Lung microvascular endothelial cell (primary cell): Measurements from ENCODE around the gene NIF3L1. TPM values are rescaled to one million over a fixed set of nuclear protein-coding genes. Genes with fewer than 3 reads are reported as not detected.
"Not testable (repeated sequence)": the region's sequence is repeated elsewhere in the genome, so short reads cannot be mapped to it uniquely, and the experiment has no call there.

ENCODE experiments used
- DNase-seq, 2 donors: peaks; one replicate each; pipeline versions ENCODE4 v3.0.0 to v3.0.0-alpha.2; 2010; ENCODE audit warnings: low read depth in 2 of 2
- total RNA-seq: library from RNA; depleted of rRNA; stranded (reverse); fragments of >200 nt; gene quantifications from 2 replicates; pipeline ENCODE4 v1.2.1, GENCODE V29; 2014

The NIF3L1 gene
- total RNA-seq, 1 donor from 2014 or later = 12.9 TPM

- no peak for DNase-seq
Measured at GRCh38 chr2:200873560-200873959, 15.6 kb upstream of the NIF3L1 start.

GRCh38 chr2:200877443-200877842 is 11.7 kb upstream of the NIF3L1 start:
- DNase-seq = no peak

- no peak for DNase-seq
Measured at GRCh38 chr2:200878289-200878880, 10.8 kb upstream of the NIF3L1 start.

GRCh38 chr2:200881715-200882249 is 7.4 kb upstream of the NIF3L1 start:
- not testable (repeated sequence) for DNase-seq

DNA sequence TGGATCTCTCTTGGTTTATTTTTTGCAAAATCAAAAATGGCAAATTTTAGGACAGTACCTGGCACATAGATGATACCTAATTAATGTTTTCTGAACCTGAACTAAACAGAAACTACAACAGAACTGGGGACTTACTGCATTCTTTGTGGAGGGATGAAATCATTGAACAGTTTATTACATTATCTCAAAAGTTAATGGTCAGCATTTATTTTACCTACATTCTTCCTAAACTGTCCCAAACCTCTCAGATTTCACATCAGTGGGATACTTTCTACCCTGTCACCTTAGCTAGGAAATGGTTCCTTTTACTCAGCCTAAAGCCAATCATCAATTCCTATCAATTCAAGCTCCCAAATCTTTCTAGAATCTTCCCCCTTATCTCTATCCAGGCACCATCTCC is 10.3 kb downstream of the NIF3L1 start:
- DNase-seq = no peak

GRCh38 chr2:200901459-200902072 is 12.4 kb downstream of the NIF3L1 start:
- peak; percentile 92 to 93 for DNase-seq

GRCh38 chr2:200905618-200906296 is 16.6 kb downstream of the NIF3L1 start:
- DNase-seq = peak; percentile 83 to 88

DNA sequence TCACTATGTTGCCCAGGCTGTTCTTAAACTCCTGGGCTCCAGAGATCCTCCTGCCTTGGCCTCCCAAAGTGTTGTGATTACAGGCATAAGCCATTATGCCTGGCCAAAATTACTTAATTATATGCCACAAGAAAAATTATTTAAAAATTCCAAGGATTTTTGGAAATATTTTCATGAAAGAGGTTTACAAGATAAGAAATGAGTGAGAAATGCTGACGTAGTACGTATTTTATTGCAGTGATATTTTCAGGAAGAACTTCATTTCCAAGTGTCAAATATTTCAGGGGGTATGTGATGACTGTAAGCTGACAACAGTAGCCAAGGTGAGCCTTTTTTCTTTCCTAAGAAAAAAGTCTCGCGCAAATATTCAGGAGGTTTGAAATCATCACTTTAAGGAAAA is 20.8 kb downstream of the NIF3L1 start:
- DNase-seq = no peak

DNA sequence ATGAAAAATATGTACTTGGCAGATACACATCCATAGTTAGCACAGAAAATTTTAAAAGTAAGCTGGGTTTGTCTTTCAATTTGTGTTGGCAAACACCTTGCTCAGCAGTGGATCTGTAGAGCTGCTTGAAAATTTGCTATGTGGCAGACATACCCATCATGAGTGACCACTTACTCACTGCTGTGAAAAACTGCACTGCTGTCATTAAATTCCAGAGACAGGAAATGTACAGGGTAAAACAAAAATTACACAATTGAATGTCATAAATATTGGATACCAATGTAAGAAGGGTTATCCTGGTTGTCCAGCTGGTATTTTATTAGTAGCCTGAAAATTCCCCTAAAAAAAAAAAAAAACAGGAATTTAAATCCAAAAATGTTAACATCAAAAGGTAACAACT is 24.5 kb downstream of the NIF3L1 start:
- DNase-seq = peak; percentile 33 to 52

DNA sequence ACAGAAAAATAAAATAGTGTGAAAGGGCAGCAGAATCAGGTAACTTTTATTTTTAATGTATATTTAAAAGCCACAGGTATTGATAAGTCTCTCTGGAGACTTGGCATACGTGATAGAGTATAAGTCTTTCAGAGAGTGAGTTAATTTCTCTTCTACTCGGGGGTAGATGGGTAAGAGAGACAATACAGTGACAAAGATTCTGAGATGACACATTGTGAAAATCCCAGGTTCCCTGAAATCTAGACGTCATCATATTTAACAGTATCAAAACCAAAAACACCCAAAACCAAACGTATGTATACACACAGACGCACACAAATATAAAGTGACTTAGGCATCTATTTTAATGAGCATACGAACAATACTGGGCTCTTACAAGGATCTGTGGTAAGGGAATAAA is 33.3 kb downstream of the NIF3L1 start:
- no peak for DNase-seq

GRCh38 chr2:200929334-200930249 is 40.4 kb downstream of the NIF3L1 start:
- no peak for DNase-seq

DNA sequence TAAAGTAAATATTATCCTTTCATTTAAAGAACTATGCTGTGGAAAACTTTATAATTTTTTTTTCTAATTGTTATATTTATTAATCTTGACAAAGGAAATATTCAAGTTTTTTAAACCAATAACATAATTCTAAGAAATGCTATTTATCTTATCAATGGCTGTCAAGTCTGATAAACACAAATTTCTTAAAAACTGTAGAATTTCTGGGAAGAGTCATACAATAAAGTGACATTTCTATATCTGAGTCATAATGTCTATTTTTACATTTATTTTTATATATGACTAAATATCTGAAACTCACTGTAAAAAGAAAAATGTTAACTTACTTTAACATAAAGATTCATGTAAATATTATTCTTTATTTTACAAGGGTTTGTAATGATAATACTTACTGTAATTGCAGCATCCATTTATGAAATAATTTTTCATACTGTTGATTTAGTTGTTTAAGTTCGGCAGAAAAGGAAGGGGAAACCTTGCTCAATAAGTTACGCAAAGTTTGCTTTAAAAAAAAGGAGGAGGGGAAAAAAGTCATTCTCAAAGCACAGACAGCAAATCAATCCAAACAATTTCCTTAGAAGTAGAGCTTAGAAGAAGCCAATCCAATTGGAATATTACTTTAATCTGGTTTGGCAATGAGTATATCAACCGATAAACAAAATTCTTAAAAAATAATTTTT is 41.9 kb downstream of the NIF3L1 start:
- no peak for DNase-seq

DNA sequence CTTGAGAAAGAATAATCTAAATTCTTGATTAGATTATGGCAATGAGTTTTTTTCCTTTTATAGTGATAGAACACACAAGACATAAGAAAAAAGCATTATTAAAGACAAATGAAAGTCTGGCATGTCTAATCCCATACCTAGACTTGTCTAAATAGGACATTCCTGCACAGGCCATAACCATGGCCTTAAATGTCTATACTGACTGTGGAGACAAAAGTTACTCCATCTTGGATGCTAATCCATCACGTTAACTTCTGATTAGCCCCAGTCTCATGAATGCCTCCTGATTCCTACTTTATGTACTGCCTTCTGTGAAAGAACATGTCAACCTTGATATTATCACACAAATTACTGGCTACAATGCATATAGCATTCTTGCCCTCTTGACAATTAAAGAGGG is 50.7 kb downstream of the NIF3L1 start:
- no peak for DNase-seq

GRCh38 chr2:200943527-200944105 is 54.4 kb downstream of the NIF3L1 start:
- DNase-seq = no peak

- DNase-seq = peak; percentile 59 to 82
Measured at GRCh38 chr2:200944467-200945394, 55.6 kb downstream of the NIF3L1 start.

- no peak for DNase-seq
Measured at GRCh38 chr2:200945395-200945729, 56.2 kb downstream of the NIF3L1 start.

DNA sequence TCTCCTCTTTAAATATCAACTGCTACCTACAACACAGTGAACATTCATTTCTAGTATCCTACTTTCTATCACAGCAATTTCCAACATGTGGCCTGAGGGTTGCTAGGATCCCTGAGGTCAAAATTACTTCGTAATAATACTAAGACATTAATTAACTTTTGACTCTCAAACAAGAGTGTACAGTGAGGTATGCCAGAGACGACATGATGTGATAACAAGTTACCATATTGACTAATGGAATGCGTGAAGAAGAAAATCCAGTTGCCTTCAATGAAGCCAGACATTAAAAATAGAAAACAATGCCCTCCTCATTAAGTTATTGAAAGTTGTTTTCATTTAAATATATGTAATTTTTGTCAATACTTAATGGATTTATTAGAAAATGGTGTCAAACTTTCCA is 61.2 kb downstream of the NIF3L1 start:
- no peak for DNase-seq
